HCT116 (cell line): ENCODE results near the gene DNAJC1. TPM values are rescaled to one million over a fixed set of nuclear protein-coding genes. Genes with fewer than 3 reads are reported as not detected.

ENCODE experiments used
- ATAC-seq: fragments of 200-7000 bp; cut with Tn5 transposase; 2 replicates; pipeline ENCODE4 v1.9.1; 2020; ENCODE audit warnings: mild to moderate bottlenecking, moderate library complexity
- BruUV-seq: library from RNA; stranded (reverse); fragments of 400-500 nt; replicated peaks from 2 replicates; lab custom pipeline; 2021; lab: Mats Ljungman, UMichigan
- CTCF ChIA-PET: fragments of 300-600 bp; sonication (Branson Sonifier 250); formaldehyde crosslinking; loops from one replicate; lab custom pipeline; 2021; ENCODE audit warnings: antibody characterized with exemption; lab: Charles Lee
- POLR2A ChIA-PET: fragments of 300-600, 350-600 bp; sonication (Branson Sonifier 250); formaldehyde crosslinking; loops from one replicate; lab custom pipeline; 2021; ENCODE audit warnings: antibody characterized with exemption; lab: Charles Lee
- RAD21 ChIA-PET, 2 experiments: fragments of 300-600 bp; sonication (Branson Sonifier 250); formaldehyde crosslinking; loops; one replicate each; lab custom pipeline; 2023; ENCODE audit warnings: low total read pairs in 2 of 2; ENCODE audit not compliant: uncharacterized antibody in 2 of 2, unreplicated experiment in 2 of 2, low non-redundant PET in 1 of 2; lab: Charles Lee
- DNase-seq: peaks from one replicate; pipeline ENCODE4 v3.0.0-alpha.2; 2010; ENCODE audit warnings: low read depth, low spot score
- H2AFZ ChIP-seq: fragments of 200-600 bp; shearing (Covaris generic), sonication (generic); 2 replicates; pipeline ENCODE4 v1.6.1; 2017; ENCODE audit warnings: low read depth, mixed run types, mixed read lengths, antibody characterized with exemption, low read length; ENCODE audit not compliant: poor library complexity, severe bottlenecking
- H3K27ac ChIP-seq: 2 replicates; pipeline ENCODE4 v1.5.1; 2012; ENCODE audit warnings: low read depth, low read length
- H3K27me3 ChIP-seq: fragments of 200-600 bp; sonication (generic); 2 replicates; pipeline ENCODE4 v1.6.1; 2016; ENCODE audit warnings: mixed run types, low read length, mixed read lengths; ENCODE audit not compliant: insufficient read depth
- H3K36me3 ChIP-seq, 2 experiments: fragments of 200-500 bp in 1 of 2; fragments of 200-600 bp in 1 of 2; sonication (Bioruptor generic) in 1 of 2; sonication (generic) in 1 of 2; 2 replicates each; pipeline versions ENCODE4 v1.5.1 to v1.6.1; 2014 to 2016; ENCODE audit warnings: low read length in 2 of 2, inconsistent platforms in 1 of 2, mixed read lengths in 1 of 2, mixed run types in 1 of 2; ENCODE audit not compliant: insufficient read depth in 2 of 2, control insufficient read depth in 1 of 2
- H3K4me1 ChIP-seq, 2 experiments: fragments of 200-600 bp in 1 of 2; sonication (generic) in 1 of 2; 2 replicates each; pipeline versions ENCODE4 v1.5.1 to v1.6.1; 2012 to 2017; ENCODE audit warnings: low read length in 2 of 2, inconsistent platforms in 1 of 2, mild to moderate bottlenecking in 1 of 2, mixed read lengths in 1 of 2, mixed run types in 1 of 2, moderate library complexity in 1 of 2; ENCODE audit not compliant: insufficient read depth in 2 of 2, control insufficient read depth in 1 of 2
- H3K4me2 ChIP-seq: fragments of 200-600 bp; sonication (generic); 2 replicates; pipeline ENCODE4 v1.6.1; 2017; ENCODE audit warnings: mixed run types, low read length, mixed read lengths
- H3K4me3 ChIP-seq, 2 experiments: fragments of 200-600 bp in 1 of 2; sonication (generic) in 1 of 2; replicated peaks in 1 of 2; 2 replicates each; pipeline ENCODE4 v1.5.1; 2011 to 2016; ENCODE audit warnings: low read length in 2 of 2, control low read depth in 1 of 2, low read depth in 1 of 2, mild to moderate bottlenecking in 1 of 2, mixed read lengths in 1 of 2, mixed run types in 1 of 2
- H3K79me2 ChIP-seq: fragments of 200-600 bp; sonication (generic); 2 replicates; pipeline ENCODE4 v1.6.1; 2017; ENCODE audit warnings: mild to moderate bottlenecking, mixed run types, low read length, moderate library complexity, mixed read lengths; ENCODE audit not compliant: insufficient read depth
- H3K9ac ChIP-seq: fragments of 200-600 bp; sonication (generic); 2 replicates; pipeline ENCODE4 v1.6.1; 2016; ENCODE audit warnings: low read length, mixed read lengths
- H3K9me2 ChIP-seq: fragments of 200-600 bp; sonication (generic), shearing (Covaris generic); 2 replicates; pipeline ENCODE4 v1.6.1; 2017; ENCODE audit warnings: mixed run types, mild to moderate bottlenecking, moderate library complexity; ENCODE audit not compliant: insufficient read depth
- H3K9me3 ChIP-seq, 2 experiments: fragments of 200-500 bp in 1 of 2; fragments of 200-600 bp in 1 of 2; sonication (Bioruptor generic) in 1 of 2; sonication (generic) in 1 of 2; 2 replicates each; pipeline ENCODE4 v1.6.1; 2014 to 2017; ENCODE audit warnings: low read length in 2 of 2, mixed read lengths in 2 of 2, inconsistent platforms in 1 of 2, low read depth in 1 of 2, mild to moderate bottlenecking in 1 of 2, mixed run types in 1 of 2, moderate library complexity in 1 of 2; ENCODE audit not compliant: control insufficient read depth in 1 of 2, insufficient read depth in 1 of 2
- H4K20me1 ChIP-seq: fragments of 200-600 bp; sonication (generic), shearing (Covaris generic); 2 replicates; pipeline ENCODE4 v1.6.1; 2017; ENCODE audit warnings: mixed run types, mild to moderate bottlenecking, moderate library complexity; ENCODE audit not compliant: insufficient read depth
- ATF3 ChIP-seq: IDR thresholded peaks from 2 replicates; pipeline ENCODE4 v1.6.1; 2012
- CBX3 ChIP-seq: IDR thresholded peaks from 2 replicates; pipeline ENCODE4 v1.6.1; 2012; ENCODE audit warnings: low read depth
- CEBPB ChIP-seq: IDR thresholded peaks from 2 replicates; pipeline ENCODE4 v1.6.1; 2012; ENCODE audit warnings: low read depth
- EGR1 ChIP-seq: IDR thresholded peaks from 2 replicates; pipeline ENCODE4 v1.6.1; 2012; ENCODE audit warnings: low read depth
- EZH2phosphoT487 ChIP-seq: fragments of 200-600 bp; IDR thresholded peaks from 2 replicates; pipeline ENCODE4 v1.6.1; 2018; ENCODE audit warnings: antibody characterized with exemption, borderline replicate concordance
- FOSL1 ChIP-seq: IDR thresholded peaks from 2 replicates; pipeline ENCODE4 v1.6.1; 2012; ENCODE audit warnings: low read depth
- POLR2AphosphoS5 ChIP-seq: IDR thresholded peaks from 2 replicates; pipeline ENCODE4 v1.6.1; 2011; ENCODE audit warnings: mild to moderate bottlenecking, low read depth, low read length, moderate library complexity
- REST ChIP-seq: IDR thresholded peaks from 2 replicates; pipeline ENCODE4 v1.6.1; 2012; ENCODE audit warnings: low read depth
- TCF7L2 ChIP-seq: IDR thresholded peaks from 2 replicates; pipeline ENCODE4 v1.7.0; 2011; ENCODE audit warnings: borderline replicate concordance, inconsistent platforms; ENCODE audit not compliant: insufficient read depth, insufficient read length; ENCODE audit errors: extremely low read depth
- intact Hi-C: fragments of 100-400 bp; cut with micrococcal nuclease; formaldehyde crosslinking; loops from 2 replicates; pipeline ENCODE4 v1.10.0; 2022
- total RNA-seq: library from RNA; stranded (reverse); gene quantifications from one replicate; pipeline ENCODE4 v1.2.1, GENCODE V29; 2021; ENCODE audit not compliant: unreplicated experiment

Gene DNAJC1
- total RNA-seq, 1 experiment from 2014 or later, result 17.9 TPM

GRCh38 chr10:21808550-21808949, 195.0 kb downstream of the DNAJC1 start:
- Histone ChIP-seq H3K4me3 (no peak overlapping the region), H3K79me2 (no peaks in the 10 kb centered on the region), H3K27me3 (no peaks in the 10 kb centered on the region), H3K27ac (no peak overlapping the region), H3K4me1 (peaks cover 0 to 7% of the 10 kb centered on the region in 2 experiments; a peak in 2 of 4 replicates), H4K20me1 (no peaks in the 10 kb centered on the region), H3K4me2 (no peak overlapping the region), H3K9ac (no peak overlapping the region), H3K9me2 (no peaks in the 10 kb centered on the region), H3K9me3 (no peaks in the 10 kb centered on the region), H3K36me3 (no peaks in the 10 kb centered on the region), H2AFZ (no peak overlapping the region)
- intact Hi-C loops, result no loop called here
- no TSS peak for BruUV-seq
- RAD21 ChIA-PET, result no interaction called here
- DNase-seq (no peak), ATAC-seq (no peak)
- POLR2A ChIA-PET, result no interaction called here
- TF ChIP-seq FOSL1 (no peak), EZH2phosphoT487 (no peak), POLR2AphosphoS5 (no peak), REST (no peak), TCF7L2 (no peak), ATF3 (no peak), EGR1 (no peak), CBX3 (no peak), CEBPB (no peak)
- CTCF ChIA-PET, result no interaction called here
